ENCODE data around the gene SERPINF2.

The SERPINF2 gene

GRCh38 chr17:1725642-1726511, 16.8 kb upstream of the SERPINF2 start:
- TF ChIP-seq CTCF (IDR thresholded peaks at IDR 0.05; ENCODE audit: low read depth, low read length): no peak
- DNase-seq (ENCODE audit: extremely low read depth, low read depth): no peak

- TF ChIP-seq CTCF (IDR thresholded peaks at IDR 0.05; ENCODE audit: low read depth, low read length): no peak
- DNase-seq (ENCODE audit: extremely low read depth, low read depth): no peak
Observed at GRCh38 chr17:1726626-1727257, 15.9 kb upstream of the SERPINF2 start.

- DNase-seq (ENCODE audit: extremely low read depth, low read depth): no peak
- TF ChIP-seq CTCF (IDR thresholded peaks at IDR 0.05; ENCODE audit: low read depth, low read length): no peak
Observed at GRCh38 chr17:1727258-1727789, 15.3 kb upstream of the SERPINF2 start.

- no peak for DNase-seq (ENCODE audit: extremely low read depth, low read depth)
- no peak for TF ChIP-seq CTCF (IDR thresholded peaks at IDR 0.05; ENCODE audit: low read depth, low read length)
Observed at GRCh38 chr17:1727876-1728630, 14.6 kb upstream of the SERPINF2 start.

- TF ChIP-seq CTCF (IDR thresholded peaks at IDR 0.05; ENCODE audit: low read depth, low read length): no peak
- no peak for DNase-seq (ENCODE audit: extremely low read depth, low read depth)
Observed at GRCh38 chr17:1729966-1730325, 12.7 kb upstream of the SERPINF2 start.

- peak; percentile 67 for DNase-seq (ENCODE audit: extremely low read depth, low read depth)
- no peak for TF ChIP-seq CTCF (IDR thresholded peaks at IDR 0.05; ENCODE audit: low read depth, low read length)
Observed at GRCh38 chr17:1730326-1731193, 12.1 kb upstream of the SERPINF2 start.

Measured in AG09319 (cell line).